GOT3 (cell line): ENCODE data around the gene TMBIM1.
"Not testable (repeated sequence)": the region's sequence is repeated elsewhere in the genome, so short reads cannot be mapped to it uniquely, and the experiment has no call there.

Source experiments
- DNase-seq: peaks from one replicate; lab custom pipeline; 2025; ENCODE audit warnings: mixed read lengths; lab: John Stamatoyannopoulos, UW

The TMBIM1 gene

GRCh38 chr2:218318241-218318640, 25.9 kb upstream of the TMBIM1 start:
- DNase-seq = no peak

GRCh38 chr2:218317835-218318234, 25.5 kb upstream of the TMBIM1 start:
- no peak for DNase-seq

DNA sequence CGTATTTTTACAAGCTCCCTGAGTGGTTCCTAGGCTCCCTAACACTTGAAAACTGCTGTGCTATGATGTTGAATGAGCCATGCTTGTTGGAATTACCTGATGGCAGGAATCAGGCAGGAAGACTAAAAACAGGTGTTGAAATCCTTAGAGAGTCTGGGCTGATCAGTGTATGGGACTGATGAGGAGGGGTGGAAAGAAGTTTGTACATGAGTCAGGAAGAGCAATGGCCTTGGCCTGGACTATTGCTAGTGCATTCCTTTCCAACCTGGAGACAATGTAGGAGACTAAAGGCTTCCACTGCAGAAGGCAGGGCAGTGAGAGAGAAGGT, 25.0 kb upstream of the TMBIM1 start:
- no peak for DNase-seq

DNA sequence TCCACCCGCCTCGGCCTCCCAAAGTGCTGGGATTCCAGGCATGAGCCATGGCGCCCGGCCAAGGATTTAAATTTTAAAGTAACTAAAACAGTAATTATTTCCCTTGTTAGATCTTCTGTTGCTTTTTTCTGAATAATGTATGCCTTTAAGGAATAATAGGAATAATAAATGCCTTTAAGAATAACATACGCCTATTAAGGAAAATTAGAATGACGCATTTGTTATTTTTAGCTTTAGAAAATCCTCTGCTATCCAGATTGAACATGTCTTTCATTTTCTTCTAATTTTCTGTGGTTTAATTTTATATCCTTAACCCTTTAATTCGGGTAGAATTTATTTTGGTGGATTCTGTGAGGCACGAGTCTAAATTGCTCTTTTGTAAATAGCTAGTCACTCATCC, 23.1 kb upstream of the TMBIM1 start:
- no peak for DNase-seq

DNA sequence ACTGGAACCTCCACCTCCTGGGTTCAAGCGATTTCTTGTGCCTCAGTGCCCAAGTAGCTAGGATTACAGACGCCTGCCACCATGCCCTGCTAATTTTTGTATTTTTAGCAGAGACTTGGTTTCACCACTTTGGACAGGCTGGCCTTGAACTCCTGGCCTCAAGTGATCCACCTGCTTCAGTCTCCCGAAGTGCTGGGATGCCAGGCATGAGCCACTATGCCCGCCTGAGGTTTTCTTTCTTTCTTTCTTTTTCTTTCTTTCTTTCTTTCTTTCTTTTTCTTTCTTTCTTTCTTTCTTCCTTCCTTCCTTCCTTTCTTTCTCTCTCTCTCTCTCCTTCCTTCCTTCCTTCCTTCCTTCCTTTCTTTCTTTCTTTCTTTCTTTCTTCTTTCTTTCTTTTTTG, 22.5 kb upstream of the TMBIM1 start:
- DNase-seq = not testable (repeated sequence)

DNA sequence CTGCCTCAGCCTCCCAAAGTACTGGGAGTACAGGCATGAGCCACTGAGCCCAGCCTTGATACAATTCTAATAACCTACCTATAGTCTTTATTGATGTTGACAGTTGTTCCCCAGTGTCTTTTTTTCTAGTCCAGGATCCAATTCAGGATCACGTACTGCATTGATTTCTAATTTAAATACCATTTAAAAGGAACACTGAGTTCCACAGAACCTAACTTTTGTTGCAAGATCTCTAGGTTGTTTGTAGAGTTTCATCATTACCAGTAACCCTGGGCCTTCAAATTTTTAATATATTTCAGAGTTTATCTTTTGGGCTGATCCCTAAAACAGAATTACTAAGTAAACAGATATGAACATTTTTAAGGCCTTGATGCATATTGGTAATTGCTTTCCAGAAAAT, 21.1 kb upstream of the TMBIM1 start:
- no peak for DNase-seq

- no peak for DNase-seq
These were observed 20.0 kb upstream of the TMBIM1 start for GRCh38 chr2:218312267-218312756.

DNA sequence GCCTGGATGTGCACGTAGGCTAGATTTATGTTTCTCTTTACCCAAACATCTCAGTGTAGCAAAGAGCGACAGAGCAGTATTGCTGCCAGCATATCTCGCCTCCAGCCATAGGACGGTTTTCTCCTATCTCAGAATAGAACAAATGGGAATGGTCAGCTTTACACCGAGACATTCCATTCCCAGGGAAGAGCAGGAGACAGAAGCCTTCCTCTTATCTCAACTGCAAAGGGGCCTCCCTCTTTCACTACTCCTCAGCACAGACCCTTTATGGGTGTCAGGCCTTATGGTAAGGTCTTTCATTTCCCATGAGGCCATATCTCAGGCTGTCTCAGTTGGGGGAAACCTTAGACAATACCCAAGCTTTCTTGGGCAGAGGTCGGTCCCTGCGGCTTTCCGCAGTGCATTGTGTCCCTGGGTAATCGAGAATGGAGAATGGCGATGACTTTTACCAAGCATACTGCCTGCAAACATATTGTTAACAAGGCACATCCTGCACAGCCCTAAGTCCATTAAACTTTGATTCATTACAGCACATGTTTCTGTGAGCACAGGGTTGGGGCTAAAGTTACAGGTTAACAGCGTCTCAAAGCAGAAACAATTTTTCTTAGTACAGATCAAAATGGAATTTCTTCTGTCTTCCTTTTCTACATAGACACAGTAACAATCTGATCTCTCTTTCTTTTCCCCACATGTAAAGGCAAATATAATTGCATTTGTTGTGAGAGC, 19.4 kb upstream of the TMBIM1 start:
- not testable (repeated sequence) for DNase-seq

DNA sequence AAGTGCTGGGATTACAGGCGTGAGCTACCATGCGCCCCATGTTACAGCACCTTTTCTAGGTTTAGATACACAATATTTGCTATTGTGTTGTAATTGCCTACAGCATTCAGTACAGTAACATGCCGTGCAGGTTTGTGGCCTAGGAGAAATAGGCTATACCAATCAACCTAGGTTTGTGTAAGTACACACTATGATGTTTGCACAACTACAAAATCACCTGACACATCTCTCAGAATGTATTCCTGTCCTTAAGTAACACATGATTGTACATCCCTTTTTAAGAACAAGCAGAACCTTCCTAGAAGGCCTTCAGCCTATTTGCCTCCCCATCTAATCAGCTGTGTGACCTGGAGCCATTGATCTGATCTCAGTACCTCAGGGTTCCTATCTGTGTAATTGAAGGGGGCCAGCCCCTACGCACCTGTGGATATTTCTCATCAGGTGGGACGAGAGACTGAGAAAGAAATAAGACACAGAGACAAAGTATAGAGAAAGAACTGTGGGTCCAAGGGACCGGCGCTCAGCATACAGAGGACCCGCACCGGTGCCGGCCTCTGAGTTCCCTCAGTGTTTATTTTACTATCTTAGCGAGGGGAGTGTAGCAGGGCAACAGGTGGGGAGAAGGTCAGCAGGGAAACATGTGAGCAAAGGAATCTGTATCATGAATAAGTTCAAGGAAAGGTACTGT, 18.7 kb upstream of the TMBIM1 start:
- no peak for DNase-seq

DNA sequence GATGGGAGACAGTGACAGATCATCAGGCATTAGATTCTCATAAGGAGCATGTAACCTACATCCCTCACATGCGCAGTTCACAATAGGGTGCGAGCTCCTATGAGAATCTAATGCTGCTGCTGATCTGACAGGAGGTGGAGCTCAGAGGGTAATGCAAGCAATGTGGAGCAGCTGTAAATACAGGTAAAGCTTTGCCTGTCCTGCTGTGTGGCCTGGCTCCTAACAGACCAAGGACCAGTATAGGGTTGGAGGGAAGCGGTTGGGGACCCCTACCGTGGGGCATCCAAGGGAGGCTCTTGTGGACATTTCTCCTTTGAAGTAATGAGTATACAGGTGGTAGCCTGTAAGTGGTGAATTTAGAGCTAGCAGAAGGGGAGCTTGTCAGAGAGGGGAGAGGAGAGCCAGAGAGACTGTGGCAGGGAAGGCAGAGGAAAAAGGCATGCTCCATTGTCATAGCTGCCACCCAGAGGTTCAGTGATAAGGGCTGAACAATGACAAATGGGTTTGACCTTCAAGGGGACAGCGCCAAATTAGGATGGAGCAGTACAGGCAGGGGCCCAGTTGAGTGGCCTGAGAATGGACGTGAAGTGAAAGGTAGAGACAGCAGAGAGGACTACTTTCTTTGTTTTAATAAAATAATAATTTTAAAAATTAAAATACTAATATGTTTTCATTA, 15.2 kb upstream of the TMBIM1 start:
- no peak for DNase-seq

GRCh38 chr2:218306184-218306920, 14.0 kb upstream of the TMBIM1 start:
- DNase-seq = no peak

DNA sequence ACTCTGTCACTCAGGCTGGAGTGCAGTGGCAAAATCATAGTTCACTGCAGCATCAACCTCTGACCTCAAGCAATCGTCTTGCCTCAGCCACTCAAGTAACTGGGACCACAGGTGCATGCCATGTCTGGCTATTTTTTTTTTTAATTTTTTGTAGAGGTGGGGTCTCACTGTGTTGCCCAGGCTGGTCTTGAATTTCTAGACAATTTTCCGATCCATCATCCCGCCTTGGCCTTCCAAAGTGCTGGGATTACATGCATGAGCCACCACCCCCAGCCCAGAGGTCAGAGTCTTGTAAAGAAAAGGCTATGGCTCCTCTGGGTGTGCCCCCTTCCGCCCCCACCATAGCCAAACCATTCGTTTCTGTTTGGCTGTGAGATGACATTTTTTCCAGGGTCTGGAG, 13.1 kb upstream of the TMBIM1 start:
- DNase-seq = no peak

DNA sequence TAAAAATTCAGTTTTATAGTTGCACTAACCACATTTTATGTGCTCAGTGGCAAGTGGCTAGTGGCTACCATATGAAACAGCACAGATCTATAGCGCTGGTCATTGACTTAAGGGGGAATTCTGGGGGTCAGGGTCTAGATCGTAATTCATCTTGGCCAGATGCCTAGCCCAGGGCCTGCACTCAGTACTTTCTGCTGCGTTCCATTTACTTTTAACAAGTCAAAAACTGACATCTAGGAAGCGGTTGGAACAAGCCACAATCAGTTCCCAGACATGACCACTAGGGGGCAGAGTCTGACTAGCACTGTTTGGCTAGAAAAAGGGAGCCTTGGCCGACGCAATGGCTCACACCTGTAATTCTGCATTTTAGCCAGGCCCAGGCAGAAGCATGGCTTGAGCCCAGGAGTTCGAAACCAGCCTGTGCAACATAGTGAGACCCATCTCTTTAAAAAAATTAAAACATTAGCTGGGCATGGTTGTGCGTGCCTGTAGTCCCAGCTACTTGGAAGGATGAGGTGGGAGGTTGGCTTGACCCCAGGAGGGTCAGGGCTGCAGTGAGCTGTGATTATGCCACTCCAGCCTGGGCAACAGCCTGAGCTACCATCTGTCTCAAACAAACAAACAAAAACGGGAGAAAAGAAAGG, 9.0 kb upstream of the TMBIM1 start:
- DNase-seq = peak; percentile 39

DNA sequence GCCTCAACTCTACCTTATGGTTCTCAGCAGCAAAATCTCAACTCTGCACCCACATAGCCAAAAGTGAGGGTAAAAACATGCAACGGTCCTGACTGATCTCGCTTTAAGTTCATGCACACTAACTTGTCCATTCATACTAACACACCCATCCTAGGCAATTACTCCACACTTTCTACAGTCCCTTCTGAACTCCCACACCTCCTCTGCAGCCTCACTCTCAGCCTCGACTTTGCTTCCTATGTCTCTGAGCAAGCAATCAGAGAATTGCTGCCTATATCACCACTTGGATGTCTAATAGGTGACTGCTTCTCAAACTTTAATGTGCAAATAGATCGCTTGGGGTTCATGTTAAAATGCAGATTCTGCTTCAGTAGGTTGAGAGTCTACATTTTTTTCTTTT, 7.8 kb upstream of the TMBIM1 start:
- DNase-seq = no peak

- no peak for DNase-seq
These were observed 6.1 kb upstream of the TMBIM1 start for GRCh38 chr2:218298314-218298875.

DNA sequence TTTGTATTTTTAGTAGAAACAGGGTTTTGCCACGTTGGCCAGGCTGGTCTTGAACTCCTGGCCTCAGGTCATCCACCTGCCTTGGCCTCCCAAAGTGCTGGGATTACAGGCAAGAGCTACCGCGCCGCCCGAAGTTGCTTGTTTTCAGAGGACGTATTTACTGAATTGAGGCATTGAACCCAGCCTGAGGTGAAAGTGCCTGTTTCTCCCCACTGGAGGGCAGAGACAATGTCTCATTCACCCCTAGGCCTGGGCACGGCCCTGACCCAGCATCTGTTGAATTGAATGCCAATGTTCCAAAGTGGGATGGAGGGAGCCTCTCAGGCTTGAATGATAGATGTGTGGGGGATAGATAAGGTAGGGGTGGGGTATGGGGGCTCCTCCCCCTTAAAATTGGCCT, 4.5 kb upstream of the TMBIM1 start:
- no peak for DNase-seq

DNA sequence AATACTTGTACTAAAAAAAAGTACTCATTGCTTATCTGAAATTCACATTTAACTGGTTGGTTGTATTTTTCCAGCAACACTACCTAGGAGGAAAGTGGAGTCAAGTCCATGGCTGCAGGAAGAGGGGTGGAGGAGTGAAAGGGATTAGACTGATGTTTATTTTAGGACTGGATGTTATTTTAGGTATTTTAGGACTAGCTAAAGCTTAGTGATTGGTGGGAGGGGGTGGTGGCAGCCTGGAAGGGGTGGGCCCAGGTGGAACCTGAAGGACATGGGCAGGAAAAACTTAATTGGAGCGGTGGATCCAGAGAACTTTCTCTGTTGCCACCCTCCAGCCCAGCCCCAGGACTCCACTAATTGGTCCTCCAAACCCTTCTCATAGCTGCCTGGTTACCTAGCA, 3.9 kb upstream of the TMBIM1 start:
- no peak for DNase-seq

DNA sequence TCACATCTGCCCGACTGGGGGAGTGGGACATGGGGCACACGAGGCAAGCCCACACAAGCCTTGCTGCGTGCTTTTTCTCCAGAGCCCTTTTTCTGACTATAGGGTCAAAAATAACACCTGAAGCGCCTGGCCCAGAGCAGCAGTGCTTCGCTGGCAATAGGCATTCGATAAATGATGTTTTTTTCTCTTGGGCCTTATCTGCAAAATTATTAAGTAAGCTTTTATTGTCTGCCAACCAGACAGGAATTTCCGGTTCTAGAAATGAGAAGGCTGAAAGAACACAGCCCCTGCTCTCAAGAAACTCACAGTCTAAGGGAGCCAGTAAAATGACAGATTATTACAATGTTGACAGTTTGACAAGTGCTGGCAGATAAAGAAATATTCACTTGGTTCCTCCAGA, 2.7 kb upstream of the TMBIM1 start:
- DNase-seq = no peak

GRCh38 chr2:218294430-218295022, 2.2 kb upstream of the TMBIM1 start:
- no peak for DNase-seq

DNA sequence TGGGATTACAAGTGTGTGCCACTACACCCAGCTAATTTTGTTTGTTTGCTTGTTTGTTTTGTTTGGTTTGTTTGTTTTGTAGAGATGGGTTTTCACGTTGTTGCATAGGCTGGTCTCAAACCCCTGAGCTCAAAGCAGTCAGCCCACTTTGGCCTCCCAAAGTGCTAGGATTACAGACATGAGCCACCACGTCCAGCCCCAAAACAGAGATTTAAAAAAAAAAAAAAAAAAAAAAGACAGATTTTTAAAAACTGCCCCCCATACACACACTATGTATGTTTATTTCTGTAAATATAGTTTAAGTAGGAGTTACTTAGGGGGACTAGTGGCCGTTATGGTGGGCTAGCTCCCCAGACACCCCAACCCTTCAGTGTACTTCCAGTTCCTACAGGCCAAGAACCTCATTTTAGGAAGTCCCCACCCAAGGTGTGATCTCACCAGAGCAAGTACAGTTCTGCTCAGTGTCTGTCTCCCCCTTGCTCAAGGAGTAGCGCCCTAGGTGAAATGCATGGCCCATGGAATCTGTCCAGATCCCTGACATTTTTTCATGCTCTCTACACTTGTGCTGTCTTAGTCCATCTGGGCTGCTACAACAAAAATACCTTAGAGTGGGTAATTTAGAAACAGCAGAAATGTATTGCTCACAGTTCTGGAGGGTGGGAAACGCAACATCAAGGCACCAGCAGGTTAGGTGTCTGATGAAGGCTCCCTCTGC, 1.6 kb upstream of the TMBIM1 start:
- DNase-seq = no peak
